ENCODE measurements around the gene CHRDL2.

CHRDL2 gene

GRCh38 chr11:74687237-74688023 is 43.8 kb downstream of the CHRDL2 start:
- DNase-seq (ENCODE audit: low read depth in 2 of 3, low spot score in 1 of 3) = no peak

- DNase-seq (ENCODE audit: low read depth in 2 of 3, low spot score in 1 of 3) = no peak
Observed at GRCh38 chr11:74686792-74687191, 44.4 kb downstream of the CHRDL2 start.

- no peak for DNase-seq (ENCODE audit: low read depth in 2 of 3, low spot score in 1 of 3)
Observed at GRCh38 chr11:74685905-74686304, 45.3 kb downstream of the CHRDL2 start.

- no peak for DNase-seq (ENCODE audit: low read depth in 2 of 3, low spot score in 1 of 3)
Observed at GRCh38 chr11:74685338-74685737, 45.9 kb downstream of the CHRDL2 start.

GRCh38 chr11:74684661-74685060 is 46.6 kb downstream of the CHRDL2 start:
- DNase-seq (ENCODE audit: low read depth in 2 of 3, low spot score in 1 of 3) = no peak

GRCh38 chr11:74683941-74684481 is 47.2 kb downstream of the CHRDL2 start:
- no peak for DNase-seq (ENCODE audit: low read depth in 2 of 3, low spot score in 1 of 3)

- DNase-seq (ENCODE audit: low read depth in 2 of 3, low spot score in 1 of 3) = no peak
Observed at GRCh38 chr11:74683279-74683871, 47.9 kb downstream of the CHRDL2 start.

GRCh38 chr11:74682731-74683278 is 48.4 kb downstream of the CHRDL2 start:
- DNase-seq (ENCODE audit: low read depth in 2 of 3, low spot score in 1 of 3) = no peak

GRCh38 chr11:74681686-74682651 is 49.3 kb downstream of the CHRDL2 start:
- DNase-seq (ENCODE audit: low read depth in 2 of 3, low spot score in 1 of 3) = no peak

GRCh38 chr11:74680703-74681531 is 50.3 kb downstream of the CHRDL2 start:
- no peak for DNase-seq (ENCODE audit: low read depth in 2 of 3, low spot score in 1 of 3)

- no peak for DNase-seq (ENCODE audit: low read depth in 2 of 3, low spot score in 1 of 3)
Observed at GRCh38 chr11:74680035-74680671, 51.1 kb downstream of the CHRDL2 start.

GRCh38 chr11:74679513-74679865 is 51.7 kb downstream of the CHRDL2 start:
- no peak for DNase-seq (ENCODE audit: low read depth in 2 of 3, low spot score in 1 of 3)

- no peak for DNase-seq (ENCODE audit: low read depth in 2 of 3, low spot score in 1 of 3)
Observed at GRCh38 chr11:74678591-74679512, 52.4 kb downstream of the CHRDL2 start.

GRCh38 chr11:74678041-74678440 is 53.2 kb downstream of the CHRDL2 start:
- no peak for DNase-seq (ENCODE audit: low read depth in 2 of 3, low spot score in 1 of 3)

GRCh38 chr11:74677131-74677530 is 54.1 kb downstream of the CHRDL2 start:
- DNase-seq (ENCODE audit: low read depth in 2 of 3, low spot score in 1 of 3) = no peak

- no peak for DNase-seq (ENCODE audit: low read depth in 2 of 3, low spot score in 1 of 3)
Observed at GRCh38 chr11:74676596-74676995, 54.6 kb downstream of the CHRDL2 start.

- DNase-seq (ENCODE audit: low read depth in 2 of 3, low spot score in 1 of 3) = no peak
Observed at GRCh38 chr11:74675761-74676160, 55.5 kb downstream of the CHRDL2 start.

- no peak for DNase-seq (ENCODE audit: low read depth in 2 of 3, low spot score in 1 of 3)
Observed at GRCh38 chr11:74673693-74674360, 57.4 kb downstream of the CHRDL2 start.
